HG03196 (cell line): ENCODE data around the gene PUS7.
A peak's percentile ranks its signal among the peaks of the same experiment; 100 is the strongest.
"Not testable (repeated sequence)": the region's sequence is repeated elsewhere in the genome, so short reads cannot be mapped to it uniquely, and the experiment has no call there.

Experiments
- ATAC-seq: cut with Tn5 transposase; IDR thresholded peaks from one replicate; pipeline ENCODE4 v1.9.1; 2021; ENCODE audit not compliant: unreplicated experiment

The PUS7 gene, protein sequence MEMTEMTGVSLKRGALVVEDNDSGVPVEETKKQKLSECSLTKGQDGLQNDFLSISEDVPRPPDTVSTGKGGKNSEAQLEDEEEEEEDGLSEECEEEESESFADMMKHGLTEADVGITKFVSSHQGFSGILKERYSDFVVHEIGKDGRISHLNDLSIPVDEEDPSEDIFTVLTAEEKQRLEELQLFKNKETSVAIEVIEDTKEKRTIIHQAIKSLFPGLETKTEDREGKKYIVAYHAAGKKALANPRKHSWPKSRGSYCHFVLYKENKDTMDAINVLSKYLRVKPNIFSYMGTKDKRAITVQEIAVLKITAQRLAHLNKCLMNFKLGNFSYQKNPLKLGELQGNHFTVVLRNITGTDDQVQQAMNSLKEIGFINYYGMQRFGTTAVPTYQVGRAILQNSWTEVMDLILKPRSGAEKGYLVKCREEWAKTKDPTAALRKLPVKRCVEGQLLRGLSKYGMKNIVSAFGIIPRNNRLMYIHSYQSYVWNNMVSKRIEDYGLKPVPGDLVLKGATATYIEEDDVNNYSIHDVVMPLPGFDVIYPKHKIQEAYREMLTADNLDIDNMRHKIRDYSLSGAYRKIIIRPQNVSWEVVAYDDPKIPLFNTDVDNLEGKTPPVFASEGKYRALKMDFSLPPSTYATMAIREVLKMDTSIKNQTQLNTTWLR

DNA sequence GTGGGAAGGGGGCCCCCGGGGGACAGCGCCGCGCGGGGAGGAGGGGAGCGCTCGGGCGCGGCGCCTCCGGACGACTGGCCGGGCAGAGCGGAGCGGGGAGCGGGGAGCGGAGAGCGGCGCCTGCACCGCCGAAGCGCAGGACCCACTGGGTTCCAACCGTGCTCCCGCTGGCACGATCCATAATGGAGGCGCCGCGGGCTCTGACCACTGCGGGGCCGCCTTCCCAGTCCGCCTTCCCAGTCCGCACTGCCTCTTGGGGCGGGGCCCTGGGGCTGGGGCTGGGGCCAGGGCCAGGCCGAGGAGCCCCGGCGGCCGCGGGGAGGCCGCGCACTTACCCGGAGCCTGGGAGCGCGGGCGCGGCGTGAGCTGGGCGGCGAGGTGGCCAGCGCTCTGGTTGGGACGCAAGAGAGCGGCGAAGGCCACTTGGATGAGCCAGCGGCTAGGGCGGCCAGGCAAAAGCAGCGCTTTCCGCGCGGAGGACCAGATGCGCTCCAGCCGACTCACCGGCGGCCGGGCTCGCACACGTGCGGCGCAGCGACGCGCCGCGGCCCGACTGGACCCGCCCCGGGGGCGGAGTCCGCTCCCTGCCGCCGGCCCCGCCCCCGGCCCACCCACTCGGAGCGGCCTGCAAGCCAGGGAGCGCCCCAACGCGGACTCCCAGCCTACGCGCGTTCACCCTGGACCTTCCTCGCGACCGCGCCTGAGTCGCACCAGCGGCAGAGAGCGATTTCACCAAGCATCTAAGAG is at the start of gene PUS7:
Gene PUS7 (minus strand): TSS at position 555 of the 747 bp plus-strand sequence. CDS start 13,759 bp downstream, outside the sequence.
- ATAC-seq = peak; percentile 86

DNA sequence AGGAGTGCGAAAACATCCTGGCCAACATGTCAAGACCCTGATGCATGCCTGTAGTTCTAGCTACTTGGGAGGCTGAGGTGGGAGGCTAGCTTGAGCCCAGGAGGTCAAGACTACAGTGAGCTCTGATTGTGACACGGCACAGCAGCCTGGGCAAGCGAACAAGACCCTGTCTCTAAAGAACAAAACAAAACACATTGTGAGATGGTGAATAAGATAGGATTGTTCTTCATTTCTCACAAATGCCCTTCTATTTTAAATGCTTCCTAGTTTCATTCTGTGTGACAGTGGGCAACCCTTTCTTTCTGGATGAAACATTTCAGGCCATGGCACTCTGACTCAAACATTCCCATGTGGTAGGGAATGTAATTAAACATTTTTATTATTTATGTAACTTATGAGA is 45.8 kb upstream of the PUS7 start:
- no peak for ATAC-seq

DNA sequence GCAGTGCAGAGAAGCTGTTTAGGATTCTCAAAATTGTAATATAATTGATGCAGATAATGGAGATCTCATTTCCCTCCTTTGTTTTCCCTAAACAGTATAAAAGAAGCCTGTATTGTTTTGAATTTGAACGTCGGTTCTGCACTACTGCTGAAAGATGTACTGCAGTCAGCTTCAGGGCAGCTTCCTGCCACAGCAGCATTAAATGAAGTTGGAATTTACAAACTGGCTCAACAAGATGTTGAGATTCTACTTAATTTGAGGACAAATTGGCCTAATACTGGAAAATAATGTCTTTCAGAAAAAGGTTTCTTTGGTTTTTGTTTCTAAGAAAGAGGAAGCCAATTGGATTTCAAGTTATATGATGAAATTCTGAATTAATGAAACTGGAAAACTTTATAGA is 45.0 kb upstream of the PUS7 start:
- ATAC-seq = no peak

DNA sequence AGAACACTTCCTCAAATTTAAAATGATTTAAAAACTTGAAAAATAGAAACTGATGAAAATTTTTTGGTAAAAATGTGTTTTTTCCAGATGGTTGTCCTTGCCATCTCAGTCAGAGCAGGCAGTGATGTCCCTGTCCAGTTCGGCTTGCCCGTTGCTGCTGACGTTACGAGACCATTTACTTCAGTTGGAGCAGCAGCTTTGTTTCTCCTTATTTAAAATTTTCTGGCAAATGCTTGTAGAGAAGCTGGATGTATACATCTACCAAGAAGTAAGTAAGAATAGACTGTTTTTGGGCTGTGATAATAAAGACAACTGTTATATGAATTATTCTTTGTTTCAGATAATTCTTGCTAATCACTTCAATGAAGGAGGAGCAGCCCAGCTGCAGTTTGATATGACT is 43.1 kb upstream of the PUS7 start:
- ATAC-seq = no peak

DNA sequence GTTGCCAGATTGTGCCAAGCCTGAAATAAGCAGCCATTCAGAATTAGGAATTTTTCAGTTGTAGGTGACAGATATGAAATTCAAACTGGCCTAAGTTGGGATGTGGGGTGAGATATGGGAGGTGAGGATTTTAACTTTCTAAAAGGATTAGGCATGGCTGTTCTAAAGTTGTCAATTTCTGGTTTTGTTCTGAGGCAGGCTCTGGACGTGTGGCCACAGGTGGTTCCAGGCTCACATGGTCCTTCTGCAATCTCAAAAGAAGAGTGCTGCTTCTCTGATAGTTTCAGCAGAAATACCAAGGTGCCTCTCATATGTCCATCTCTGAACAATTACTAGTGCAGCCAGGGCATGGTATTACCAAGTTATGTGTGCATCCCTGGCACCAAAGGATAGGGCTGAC is 37.9 kb upstream of the PUS7 start:
- ATAC-seq = no peak

DNA sequence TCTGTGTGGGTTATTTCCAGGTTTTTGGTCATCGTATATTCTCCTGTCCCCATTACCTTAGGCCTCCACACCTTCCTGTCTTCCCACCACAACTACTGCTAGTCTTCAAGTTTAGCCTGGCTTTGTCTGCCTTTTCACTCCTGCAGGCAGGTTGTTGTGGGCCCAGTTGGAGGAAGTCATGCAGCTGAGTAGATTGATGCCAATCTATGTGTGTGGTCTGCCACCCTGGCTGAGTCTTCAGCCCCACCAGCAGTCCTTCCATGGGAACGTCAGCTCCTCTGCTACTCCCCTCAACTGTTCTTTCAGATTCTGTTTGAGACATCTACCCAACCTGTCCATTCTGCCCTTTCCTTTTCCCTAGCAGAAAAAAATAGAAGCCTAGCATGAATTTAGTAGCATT is 16.3 kb upstream of the PUS7 start:
- no peak for ATAC-seq

DNA sequence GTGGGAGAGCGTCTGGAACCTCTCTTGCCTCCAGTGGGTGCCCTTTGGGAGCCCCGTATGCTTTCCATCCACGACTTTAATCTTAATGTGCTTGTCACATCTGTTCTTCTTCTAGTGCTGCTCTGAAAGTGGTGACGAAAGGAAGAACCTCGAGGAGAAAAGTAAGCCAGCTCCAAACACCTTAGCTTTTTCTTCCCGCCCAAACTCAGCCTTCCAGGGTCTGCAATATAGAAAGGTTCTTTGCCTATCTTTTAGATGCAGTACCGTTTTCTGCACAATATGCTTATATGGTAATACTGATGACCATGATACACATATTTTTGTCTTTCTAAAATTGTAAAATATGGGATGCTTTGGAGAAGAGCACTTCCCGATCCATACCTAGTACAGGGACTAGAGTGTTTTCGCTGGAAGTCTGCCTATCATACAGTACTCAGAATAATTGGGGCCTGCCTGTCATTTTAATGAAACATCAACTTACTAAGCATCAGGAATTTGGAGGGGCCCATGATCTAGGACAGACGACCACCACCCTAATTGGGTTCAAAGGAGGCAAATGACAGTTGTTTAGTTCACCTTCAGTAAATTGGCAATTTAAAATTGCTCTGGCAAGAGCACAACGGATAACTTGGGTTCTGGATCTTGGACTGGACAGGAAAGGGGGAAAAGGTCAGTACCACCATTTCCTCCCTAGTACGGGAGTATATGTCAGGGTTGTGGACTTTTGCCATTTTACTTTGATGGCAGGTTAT is 10.8 kb upstream of the PUS7 start:
- ATAC-seq = no peak

DNA sequence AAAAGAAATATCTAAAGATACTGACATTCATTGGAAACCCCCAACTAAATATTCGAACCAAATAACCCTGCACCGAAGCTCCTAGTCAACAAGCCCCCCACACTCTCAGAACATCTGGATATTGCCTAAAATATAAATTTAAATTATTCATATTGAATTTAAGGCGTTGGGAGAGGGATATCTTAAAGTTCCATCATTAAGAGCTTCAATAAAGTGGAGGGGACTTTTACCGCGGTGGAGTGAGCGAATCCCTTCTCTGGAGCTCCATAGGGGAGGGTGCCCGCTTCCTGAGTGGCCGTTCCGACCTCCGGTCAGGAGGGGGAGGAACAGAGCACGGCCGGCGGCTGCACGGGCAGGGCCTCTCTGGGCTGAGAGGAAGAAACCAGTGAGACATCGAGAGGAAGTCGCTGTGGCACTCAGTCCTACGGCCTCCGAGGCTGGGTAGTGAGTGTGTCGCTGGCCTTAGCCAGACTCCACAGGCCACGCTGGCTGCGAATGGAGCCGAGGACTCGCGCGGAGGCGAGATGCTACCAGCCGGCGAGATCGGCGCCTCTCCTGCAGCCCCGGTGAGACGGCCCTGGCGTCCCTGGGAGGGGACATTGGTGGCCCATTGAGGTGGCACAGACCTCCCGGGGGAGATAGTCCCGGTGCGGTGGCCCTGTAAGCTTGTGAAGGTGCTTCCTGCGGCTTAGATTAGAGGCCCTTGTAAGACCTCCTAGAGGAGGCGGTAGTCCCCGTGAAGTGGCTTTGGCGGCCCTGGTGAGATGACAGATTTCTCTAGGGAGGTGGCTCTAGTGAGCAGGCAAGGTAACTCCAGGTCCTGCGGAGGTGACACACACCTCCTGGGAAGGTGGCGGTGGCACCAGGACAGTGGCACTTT is 10.0 kb upstream of the PUS7 start, which contains the start of gene RINT1:
Gene RINT1 (plus strand): TSS at position 410 of the 880 bp plus-strand sequence. CDS start 115 bp downstream, at position 525.
- ATAC-seq = peak; percentile 94

DNA sequence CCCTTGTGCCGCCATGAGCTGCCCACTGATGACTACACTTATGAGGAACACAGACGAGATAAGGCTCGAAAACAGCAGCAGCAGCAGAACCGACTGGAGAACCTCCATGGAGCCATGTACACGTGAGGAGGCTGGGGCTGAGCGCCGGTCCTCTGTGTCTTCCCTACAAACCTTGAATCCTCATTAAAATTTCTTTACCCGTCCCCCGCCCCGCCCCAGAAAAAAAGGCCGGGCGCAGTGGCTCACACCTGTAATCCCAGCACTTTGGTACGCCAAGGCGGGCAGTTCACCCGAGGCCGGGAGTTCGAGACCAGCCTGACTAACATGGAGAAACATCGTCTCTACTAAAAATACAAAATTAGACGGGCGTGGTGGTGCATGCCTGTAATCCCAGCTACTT is 8.5 kb upstream of the PUS7 start:
- no peak for ATAC-seq

DNA sequence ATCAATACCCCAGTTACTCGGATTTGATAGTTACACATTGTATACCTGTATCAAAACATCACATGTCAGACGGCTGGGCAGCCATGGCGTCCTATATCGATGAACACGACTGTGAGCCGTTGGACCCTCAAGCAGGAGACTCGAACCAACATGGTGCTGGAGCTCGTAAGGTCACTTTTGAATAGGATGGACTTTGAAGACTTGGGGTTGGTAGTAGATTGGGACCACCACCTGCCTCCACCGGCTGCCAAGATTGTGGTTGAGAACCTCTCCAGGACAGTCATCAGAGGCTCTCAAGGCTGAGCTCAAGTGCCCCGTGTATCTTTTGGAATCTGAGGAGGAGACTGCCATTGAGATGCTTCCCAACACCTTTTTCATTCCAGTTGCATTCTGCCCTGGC is 8.1 kb upstream of the PUS7 start:
- ATAC-seq = no peak

DNA sequence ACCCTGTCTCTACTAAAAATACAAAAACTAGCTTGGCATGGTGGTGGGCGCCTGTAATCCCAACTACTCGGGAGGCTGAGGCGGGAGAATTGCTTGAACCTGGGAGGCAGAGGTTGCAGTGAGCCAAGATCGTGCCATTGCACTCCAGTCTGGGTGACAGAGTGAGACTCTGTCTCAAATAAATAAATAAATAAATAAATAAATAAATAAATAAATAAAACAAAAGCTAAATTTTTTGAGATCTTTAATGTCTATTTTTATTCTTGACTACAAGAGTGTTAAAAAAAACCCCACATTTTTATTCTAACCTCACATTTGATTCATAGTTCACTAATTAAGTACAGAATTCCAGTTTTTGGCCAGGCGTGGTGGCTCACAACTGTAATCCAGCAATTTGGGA is 5.7 kb upstream of the PUS7 start:
- ATAC-seq = not testable (repeated sequence)

DNA sequence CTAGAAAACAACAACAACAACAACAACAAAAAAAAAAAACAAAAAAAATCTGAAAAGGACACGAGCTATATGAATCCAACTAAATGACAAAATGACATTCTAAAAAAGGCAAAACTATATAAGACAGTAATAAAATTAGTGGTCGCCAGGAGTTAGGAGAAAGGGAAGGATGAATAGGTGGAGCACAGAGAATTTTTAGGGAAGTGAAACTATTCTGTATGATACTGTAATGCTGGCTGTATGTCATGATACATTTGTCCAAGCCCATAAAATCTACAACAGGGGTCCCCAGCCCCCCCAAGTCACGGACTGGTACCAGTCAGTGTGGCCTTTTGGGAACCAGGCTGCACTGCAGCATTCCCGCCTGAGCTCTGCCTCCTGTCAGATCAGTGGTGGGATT is 2.8 kb upstream of the PUS7 start:
- ATAC-seq = no peak

DNA sequence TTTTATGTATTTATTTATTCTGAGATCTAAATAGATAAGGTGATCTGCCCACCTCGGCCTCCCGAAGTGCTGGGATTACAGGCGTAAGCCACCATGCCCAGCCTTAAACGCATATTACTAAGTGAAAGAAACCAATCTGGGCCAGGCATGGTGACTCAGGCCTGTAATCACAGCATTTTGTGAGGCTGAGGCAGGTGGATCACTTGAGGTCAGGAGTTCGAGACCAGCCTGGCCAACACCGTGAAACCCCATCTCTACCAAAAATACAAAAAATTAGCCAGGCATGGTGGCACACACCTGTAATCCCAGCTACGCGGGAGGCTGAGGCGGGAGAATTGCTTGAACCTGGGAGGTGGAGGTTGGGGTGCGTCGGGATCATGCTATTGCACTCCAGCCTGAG is 2.4 kb upstream of the PUS7 start:
- ATAC-seq = not testable (repeated sequence)

DNA sequence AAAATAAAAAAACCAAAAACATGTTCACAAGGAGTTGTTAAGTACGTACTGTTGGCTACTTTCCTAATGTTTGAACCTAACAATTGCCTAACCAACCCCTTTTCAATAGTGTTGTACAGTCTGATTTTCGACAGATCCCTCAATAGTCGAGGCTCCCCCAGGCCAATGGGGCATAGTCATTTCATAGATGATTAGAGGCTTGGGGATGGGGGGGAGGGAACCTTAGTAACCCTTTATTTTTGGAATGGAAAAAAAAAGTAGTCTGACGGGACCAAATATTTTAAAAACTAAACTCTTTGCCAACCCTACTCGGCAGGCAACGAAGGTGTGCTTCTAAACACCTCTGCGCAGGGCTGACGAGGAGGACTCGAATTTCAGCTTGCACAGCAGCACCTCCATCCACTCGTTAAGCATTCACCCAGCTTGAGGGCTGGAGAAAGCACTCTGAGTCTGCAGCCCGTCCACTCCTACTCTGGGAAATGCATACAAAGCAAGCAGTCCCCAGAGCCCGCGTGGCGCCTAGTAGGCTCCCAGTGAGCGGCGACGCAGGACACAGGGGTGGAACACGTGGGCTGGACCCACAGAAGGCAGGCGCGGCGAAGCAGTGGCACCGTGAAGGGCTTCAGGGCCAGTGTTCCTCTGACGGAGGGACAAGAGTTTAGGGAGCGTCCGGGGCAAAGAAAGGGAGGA is 899 bp downstream of the PUS7 start:
- peak; percentile 33 for ATAC-seq

DNA sequence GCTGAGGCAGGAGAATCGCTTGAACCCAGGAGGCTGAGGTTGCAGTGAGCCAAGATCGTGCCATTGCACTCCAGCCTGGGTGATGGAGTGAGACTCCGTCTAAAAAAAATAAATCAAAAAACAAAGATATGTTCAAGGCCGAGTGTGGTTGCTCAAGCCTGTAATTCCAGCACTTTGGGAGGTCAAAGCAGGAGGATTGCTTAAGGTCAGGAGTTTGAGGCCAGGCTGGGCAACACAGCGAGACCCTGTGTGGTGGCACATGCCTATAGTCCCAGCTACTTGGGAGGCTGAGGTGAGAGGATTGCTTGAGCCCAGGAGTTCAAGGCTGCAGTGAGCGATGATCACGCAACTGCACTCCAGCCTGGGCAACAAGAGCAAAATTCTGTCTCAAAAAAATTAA is 1.5 kb downstream of the PUS7 start:
- ATAC-seq = not testable (repeated sequence)

DNA sequence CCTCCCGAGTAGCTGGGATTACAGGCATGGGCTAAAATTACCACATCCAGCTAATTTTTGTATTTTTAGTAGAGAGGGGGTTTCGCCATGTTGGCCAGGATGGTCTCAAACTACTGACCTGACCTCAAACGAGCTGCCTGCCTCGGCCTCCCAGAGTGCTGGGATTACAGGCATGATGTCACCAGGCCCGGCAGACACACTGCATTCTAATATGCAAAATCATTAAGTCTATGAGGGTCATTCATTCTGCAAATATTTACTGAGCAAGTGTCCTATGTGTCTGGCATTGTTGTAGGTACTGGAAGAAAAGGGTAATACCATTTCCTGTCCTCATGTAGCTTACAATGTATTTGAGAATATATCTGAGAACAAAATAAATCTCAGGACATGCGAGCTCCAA is 2.7 kb downstream of the PUS7 start:
- ATAC-seq = no peak

DNA sequence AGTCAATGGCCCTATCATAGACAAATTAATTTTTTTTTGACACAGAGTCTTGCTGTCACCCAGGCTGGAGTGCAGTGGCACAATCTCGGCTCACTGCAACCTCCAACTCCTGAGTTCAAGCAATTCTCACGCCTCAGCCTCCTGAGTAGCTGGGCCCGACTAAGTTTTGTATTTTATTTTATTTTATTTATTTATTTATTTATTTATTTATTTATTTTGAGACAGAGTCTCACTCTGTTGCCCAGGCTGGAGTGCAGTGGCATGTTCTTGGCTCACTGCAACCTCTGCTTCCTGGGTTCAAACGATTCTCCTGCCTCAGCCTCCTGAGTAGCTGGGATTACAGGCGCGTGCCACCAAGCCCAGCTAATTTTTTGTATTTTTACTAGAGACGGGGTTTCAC is 6.5 kb downstream of the PUS7 start:
- ATAC-seq = not testable (repeated sequence)

DNA sequence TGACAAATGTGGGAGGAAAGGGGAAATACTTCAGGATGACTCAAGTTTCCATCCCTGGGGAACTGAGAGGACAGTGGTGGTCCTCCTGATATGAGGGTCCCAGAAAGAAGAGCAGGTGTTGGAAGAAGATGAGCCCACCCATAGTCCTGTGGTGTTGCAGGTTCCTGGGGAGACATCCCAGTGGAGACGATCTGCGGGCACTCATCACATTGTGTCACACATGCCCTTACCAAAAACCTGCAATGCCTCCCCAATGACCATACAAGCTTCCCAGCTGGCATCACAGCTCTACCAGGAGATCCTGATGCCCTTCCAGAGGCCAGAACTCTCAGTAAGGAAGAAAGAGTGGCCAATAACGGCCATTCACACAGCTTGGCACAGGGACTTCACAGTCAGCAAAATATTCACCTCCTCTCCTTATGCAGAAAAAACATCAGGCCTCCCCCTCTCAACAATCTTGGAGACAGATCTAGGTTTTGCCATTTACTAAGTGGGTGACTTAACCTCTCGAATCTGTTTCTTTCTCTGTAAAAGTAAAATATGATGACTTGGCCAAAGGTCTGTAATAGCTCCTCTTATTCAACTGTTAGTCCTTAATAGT is 9.0 kb downstream of the PUS7 start:
- ATAC-seq = no peak

DNA sequence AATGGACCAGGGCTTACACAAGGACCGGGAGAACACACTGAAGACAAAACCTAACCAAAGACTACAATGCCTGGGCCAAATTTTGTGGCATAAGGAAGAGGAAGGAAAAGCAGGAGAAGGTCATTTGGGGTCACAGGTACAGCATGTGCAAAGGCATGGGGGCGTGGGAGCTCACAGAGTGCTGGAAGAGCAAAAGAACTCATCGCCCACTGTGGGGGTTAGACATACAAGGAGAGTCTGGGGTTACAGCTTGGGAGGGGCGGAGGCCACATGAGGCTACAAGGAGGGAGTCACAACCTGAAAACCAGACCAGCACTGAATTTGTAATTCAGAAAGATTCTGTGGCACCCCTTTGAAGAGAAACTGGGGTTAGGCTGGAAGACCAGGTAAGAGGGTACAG is 9.7 kb downstream of the PUS7 start:
- ATAC-seq = no peak
